Fibroblast of mammary gland (primary cell): ENCODE results near the gene ZNF32.

Source experiments
- DNase-seq: peaks from one replicate; pipeline ENCODE4 v3.0.0-alpha.2; 2010; ENCODE audit warnings: low read depth
- H3K4me3 ChIP-seq: 2 replicates; pipeline ENCODE4 v1.5.1; 2011; ENCODE audit warnings: low read depth, mild to moderate bottlenecking, low read length, moderate library complexity; ENCODE audit not compliant: control insufficient read depth
- TF ChIP-seq, protein P1 (sequence below): conservative IDR thresholded peaks from 2 replicates; pipeline ENCODE4 v1.5.1; 2011; ENCODE audit warnings: low read depth, low read length, inconsistent platforms; ENCODE audit not compliant: control insufficient read depth, insufficient read depth

Gene ZNF32

DNA sequence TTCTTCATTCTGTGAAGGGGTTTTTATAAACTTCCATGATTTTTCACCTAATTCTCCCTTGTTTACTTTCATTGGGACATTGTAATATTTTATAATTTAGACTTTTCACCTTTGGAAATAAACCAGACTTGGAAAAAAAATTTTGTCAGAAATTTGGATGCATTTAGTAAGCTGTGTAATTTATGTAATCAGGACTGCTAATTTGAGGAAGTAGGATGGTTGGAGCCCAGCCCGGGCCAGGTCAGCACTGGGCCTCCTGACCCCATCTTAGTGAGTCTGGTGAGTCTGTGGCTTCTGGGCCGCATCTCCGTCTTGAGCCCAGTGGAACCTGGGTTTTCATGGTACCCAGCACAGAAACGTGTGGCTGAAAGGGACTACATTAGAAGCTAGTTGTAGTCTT lies 27.6 kb upstream of the ZNF32 start:
- no peak for DNase-seq
- TF ChIP-seq, protein P1, sequence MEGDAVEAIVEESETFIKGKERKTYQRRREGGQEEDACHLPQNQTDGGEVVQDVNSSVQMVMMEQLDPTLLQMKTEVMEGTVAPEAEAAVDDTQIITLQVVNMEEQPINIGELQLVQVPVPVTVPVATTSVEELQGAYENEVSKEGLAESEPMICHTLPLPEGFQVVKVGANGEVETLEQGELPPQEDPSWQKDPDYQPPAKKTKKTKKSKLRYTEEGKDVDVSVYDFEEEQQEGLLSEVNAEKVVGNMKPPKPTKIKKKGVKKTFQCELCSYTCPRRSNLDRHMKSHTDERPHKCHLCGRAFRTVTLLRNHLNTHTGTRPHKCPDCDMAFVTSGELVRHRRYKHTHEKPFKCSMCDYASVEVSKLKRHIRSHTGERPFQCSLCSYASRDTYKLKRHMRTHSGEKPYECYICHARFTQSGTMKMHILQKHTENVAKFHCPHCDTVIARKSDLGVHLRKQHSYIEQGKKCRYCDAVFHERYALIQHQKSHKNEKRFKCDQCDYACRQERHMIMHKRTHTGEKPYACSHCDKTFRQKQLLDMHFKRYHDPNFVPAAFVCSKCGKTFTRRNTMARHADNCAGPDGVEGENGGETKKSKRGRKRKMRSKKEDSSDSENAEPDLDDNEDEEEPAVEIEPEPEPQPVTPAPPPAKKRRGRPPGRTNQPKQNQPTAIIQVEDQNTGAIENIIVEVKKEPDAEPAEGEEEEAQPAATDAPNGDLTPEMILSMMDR, result no peak
- no peak overlapping the region for H3K4me3 ChIP-seq

GRCh38 chr10:43674553-43675210 lies 26.0 kb upstream of the ZNF32 start:
- H3K4me3 ChIP-seq, result no peak overlapping the region
- DNase-seq, result no peak
- TF ChIP-seq, protein P1, result no peak

DNA sequence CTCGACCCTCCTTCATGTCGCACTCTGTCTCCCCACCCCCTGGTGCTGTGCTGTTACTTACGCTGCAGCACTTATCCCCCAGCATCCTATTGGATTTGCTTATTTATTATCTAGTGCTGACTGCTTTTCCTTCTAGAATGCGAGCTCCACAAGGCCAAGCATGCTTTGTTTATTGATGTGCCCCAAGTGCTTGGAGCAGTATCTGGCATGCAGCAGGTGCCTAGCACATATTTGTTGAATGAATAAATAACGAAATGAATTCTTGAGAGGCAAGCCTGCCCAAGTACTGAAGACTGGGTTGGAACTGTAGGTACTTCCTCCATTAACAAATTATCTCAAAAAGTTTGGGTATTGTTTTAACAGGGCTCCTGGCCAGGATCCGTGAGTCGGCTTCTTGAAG lies 24.8 kb upstream of the ZNF32 start:
- TF ChIP-seq, protein P1, result no peak
- DNase-seq, result no peak

DNA sequence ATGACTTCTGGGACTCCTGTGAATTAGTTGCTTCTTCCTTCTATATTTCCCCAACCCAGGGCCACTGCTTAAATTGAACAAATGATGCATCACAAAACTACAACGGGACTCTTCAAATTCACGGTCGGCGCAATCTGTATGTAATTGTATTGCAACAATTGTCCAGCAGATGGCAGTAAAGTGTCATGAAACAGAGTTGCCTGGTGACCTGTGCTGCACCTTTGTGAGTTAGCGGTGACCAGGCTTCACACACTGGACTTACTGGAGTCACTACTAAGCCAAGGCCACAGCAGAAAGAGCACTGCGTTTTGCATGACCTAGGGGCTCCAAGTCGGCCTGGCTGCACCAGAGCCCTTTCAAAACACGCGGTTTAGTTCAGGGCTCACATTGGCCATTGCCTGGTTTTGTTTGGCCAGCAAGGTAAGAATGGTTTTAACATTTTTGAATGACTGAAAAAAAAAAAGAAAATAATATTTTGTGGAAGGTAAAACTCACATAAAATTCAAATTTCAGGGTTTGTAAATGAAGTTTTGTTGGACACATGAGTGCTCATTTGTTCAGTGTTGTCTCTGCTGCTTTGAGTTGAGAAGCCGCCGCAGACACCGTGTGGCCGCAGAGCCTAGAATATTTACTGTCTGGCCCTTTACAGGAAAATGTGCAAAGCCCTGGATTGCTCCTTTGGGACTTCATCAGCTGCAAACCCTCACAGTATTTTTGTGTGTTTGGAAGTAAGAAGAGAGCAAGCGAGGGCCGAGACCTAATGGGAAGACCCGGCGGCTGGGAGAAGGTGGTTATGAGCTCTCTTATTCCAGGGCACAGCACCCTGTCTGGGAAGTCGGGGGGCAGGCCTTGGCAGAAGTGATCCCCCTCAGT lies 23.2 kb upstream of the ZNF32 start:
- TF ChIP-seq, protein P1, result peak; percentile 66
- no peak overlapping the region for H3K4me3 ChIP-seq
- DNase-seq, result peak; percentile 75

More for the DNA sequence above, 24.8 kb upstream of the ZNF32 start:
- no peak overlapping the region for H3K4me3 ChIP-seq

- no peak overlapping the region for H3K4me3 ChIP-seq
- TF ChIP-seq, protein P1, result no peak
- DNase-seq, result no peak
Measured at GRCh38 chr10:43669386-43669785, 20.7 kb upstream of the ZNF32 start.

- no peak for DNase-seq
- H3K4me3 ChIP-seq, result peak overlapping the region; percentile 22
- TF ChIP-seq, protein P1, result no peak
Measured at GRCh38 chr10:43667761-43668386, 19.2 kb upstream of the ZNF32 start.
